GM18507 (cell line): ENCODE measurements around the gene R3HDM2.
A peak's percentile ranks its signal among the peaks of the same experiment; 100 is the strongest.

Experiments used
- DNase-seq: peaks from one replicate; pipeline ENCODE4 v3.0.0; 2011; ENCODE audit warnings: low read depth; ENCODE audit not compliant: insufficient read length; ENCODE audit errors: extremely low spot score
- FAIRE-seq: peaks from 2 replicates; lab custom pipeline; 2011; peaks lifted over from hg19 to GRCh38; lab: Jason Lieb, UNC

R3HDM2 gene

DNA sequence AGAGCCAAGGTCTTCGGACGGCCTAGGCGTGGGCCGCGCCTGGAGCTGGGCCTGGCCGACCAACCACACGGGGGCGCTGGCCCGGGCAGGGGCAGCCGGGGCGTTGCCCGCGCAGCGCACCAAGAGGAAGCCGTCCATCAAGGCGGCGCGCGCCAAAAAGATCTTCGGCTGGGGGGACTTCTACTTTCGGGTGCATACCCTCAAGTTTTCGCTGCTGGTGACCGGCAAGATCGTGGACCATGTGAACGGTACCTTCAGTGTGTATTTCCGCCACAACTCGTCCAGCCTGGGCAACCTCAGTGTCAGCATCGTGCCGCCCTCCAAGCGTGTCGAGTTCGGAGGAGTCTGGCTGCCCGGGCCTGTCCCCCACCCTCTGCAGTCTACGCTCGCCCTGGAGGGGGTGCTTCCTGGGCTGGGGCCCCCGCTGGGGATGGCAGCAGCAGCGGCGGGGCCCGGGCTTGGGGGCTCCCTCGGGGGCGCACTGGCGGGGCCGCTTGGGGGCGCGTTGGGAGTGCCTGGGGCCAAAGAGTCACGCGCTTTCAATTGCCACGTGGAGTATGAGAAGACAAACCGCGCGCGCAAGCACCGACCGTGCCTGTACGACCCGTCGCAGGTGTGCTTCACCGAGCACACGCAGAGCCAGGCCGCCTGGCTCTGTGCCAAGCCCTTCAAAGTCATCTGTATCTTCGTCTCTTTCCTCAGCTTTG is 205.7 kb downstream of the R3HDM2 start:
- DNase-seq = no peak
- FAIRE-seq = no peak

DNA sequence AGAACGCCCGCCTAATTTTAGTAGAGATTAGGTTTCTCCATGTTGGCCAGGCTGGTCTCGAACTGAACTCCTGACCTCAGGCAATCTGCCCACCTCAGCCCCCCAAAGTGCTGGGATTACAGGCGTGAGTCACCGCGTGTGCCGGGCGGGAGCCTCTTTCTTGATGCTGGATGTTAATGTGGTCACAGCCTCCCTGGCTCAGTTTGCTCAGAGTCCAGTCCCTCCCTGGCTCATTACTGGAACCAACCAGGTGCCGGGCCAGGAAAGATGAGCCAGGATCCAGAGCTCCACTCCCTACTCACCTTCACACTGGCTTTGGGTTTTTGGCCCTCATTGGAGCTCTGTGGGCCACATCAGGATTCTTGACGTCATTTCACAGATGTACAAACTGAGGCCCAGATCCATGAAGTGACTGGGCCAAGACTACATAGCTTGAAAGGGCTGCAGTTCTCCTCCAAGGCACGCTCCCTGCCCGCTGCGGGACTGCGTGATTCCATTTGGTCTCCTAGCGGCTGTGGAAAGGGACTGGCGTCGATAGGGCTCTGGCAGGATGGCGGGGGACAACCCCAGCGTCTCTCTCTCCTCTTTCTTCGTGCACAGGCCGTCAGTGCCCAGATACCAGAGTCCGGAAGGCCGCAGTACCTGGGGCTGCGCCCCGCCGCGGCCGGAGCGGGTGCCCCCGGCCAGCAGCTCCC is 206.4 kb downstream of the R3HDM2 start:
- DNase-seq (no peak), FAIRE-seq (no peak)

GRCh38 chr12:57223191-57224165 is 207.4 kb downstream of the R3HDM2 start:
- FAIRE-seq (no peak), DNase-seq (no peak)

DNA sequence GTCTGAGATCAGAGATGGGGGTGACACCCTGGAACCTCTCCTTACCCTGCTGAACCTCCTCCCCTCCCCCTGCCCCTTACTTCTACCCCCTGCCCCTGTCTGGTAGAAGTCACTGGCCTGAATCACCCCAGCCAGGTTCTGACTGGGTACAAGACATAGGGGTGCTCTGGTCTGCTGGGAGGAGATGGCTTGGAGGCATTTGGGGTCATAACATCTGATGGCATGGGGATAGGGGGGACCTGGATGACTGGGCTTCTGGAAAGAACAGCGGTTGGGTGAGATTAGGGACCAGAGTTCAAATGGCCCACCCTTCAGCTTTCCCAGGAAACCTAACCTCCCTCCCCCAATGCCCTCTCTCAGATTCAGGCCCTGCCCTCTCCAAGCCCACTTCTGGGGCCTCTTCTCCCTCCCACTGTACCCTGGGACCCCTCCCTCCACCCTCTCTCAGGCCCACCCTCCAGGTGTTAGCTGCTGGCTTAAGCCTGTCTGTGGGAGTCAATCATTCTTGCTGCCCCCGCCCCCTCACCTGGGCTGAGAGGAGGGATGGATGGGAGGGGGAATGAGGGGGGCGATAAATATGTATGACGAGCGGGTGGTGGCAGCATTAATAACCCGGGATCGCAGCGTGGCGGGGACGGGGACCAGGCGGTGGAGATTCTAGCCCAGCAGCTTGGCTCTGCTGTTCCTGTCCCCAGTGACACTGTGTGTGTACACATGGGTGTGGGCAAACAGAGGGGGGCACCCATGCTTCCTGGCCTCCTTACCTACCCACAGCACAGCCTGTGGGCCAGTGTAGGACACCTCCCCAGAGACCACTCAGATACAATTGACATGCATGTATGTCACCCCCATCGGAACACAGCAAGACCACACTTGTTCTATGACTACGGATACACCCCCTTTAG is 208.3 kb downstream of the R3HDM2 start:
- FAIRE-seq (no peak), DNase-seq (no peak)

DNA sequence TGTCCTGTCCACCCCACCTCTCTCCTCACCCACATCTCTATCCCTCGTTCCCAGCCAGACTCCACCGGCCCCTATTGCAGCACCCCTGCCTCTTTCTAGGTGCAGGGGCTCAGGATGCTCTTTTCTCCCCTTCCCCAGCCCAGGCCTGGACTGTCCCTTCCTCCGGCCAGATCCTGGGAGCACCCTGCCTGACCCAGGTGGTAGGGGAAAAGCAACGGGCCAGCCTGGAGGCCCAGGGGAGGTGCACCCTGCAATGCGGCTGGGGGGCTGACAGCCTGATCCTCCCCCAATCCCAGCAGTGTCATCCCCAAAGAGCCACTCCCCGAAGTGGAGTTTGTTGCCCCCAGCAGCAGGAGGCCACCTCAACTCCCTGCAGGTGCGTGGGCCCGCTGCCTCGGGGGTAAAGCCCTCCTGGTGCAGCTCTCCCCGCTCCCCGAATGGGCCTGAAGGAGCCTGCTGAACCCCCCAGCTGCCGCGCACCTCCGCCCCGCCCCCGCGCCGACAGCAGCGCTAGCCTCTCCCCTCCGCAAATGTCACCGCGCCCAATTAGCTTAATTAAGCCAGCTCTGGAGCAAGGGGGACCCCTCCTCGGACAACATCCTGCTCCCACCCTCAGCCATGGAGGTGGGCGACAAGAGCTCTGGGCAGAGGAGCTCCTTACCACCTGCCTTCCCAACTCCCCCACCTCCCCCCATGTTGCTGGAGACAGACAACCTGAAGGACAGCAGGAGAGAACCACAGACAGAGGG is 209.5 kb downstream of the R3HDM2 start:
- FAIRE-seq (no peak), DNase-seq (no peak)

GRCh38 chr12:57220770-57221168 is 210.1 kb downstream of the R3HDM2 start:
- DNase-seq (no peak), FAIRE-seq (no peak)

- DNase-seq = no peak
- FAIRE-seq = no peak
These were observed 210.7 kb downstream of the R3HDM2 start for GRCh38 chr12:57219993-57220754.

GRCh38 chr12:57219205-57219992 is 211.4 kb downstream of the R3HDM2 start:
- FAIRE-seq = no peak
- no peak for DNase-seq

GRCh38 chr12:57218030-57218853 is 212.6 kb downstream of the R3HDM2 start:
- DNase-seq = no peak

DNA sequence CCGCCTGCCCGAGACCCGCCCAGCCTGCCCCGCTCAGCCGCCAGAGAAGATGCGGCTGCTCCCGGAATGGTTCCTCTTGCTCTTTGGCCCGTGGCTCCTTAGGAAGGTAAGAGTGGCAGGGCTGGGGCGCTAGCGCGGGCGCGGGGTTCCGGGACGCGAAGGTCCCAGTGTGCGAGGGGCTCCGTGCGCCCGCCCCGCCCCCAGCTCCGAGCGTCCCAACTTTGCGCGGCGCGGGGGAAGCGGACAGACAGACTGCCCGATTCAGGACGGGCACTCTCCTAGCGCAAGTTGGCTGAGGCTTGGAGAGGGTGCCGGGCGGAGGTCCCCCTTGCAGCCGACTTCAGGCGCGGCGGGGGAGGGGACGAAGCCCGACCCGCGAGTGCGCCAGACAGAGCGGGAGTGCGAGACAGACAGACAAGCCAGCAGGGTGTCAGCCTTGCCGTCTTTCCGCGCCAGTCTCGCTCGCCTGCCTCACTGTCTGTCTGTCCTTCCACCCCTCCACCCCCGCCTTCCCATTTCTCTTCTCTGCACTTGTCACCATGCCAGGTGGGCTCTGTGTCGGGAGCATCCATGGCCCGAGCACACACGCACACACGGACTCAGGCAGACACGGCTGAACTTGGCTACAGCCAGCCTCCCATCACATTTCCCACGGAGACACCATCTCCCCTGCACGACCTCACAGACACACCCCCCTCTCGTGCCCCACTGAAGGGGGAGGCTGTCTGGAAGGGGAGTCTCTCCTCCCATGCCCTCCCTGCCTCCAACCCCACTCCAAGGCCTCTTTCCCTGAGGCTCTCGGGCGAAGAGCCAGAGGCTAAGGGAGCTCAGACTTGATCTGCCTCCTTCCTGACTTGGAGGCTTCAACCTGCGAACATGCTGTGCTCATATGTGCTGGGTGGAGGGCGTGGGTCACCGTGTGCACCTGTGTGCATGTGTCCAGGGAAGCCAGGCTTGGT is 213.6 kb downstream of the R3HDM2 start:
- no peak for FAIRE-seq
- no peak for DNase-seq

More at GRCh38 chr12:57218030-57218853, 212.6 kb downstream of the R3HDM2 start:
- no peak for FAIRE-seq

- DNase-seq = no peak
- no peak for FAIRE-seq
These were observed 214.6 kb downstream of the R3HDM2 start, which contains the start of gene NXPH4 for GRCh38 chr12:57216014-57216911. TSS of gene NXPH4 (plus strand) at chr12:57216794. CDS start at chr12:57216970, 176 bp downstream.

GRCh38 chr12:57215668-57216013 is 215.2 kb downstream of the R3HDM2 start:
- FAIRE-seq (peak; percentile 71), DNase-seq (no peak)

DNA sequence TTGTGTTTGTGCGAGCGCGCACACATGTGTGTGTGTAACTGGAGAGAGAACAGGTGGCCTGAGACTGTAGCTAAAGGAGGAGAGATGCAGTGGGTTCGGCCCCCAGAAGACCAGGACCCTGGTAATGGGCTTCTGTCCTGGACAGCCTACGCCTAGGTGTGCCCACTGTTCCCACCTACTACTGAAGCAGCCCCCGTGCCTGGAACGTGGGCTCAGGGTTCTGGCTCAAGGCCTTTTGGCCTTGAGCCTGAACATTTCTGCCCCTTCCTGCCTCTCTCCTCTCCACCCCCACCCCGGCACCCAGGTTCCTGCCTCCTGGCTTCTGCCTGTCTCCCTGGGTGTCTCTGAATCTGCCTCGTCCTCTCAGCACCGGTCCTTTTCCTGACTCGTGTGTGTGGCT is 215.8 kb downstream of the R3HDM2 start:
- DNase-seq = no peak
- no peak for FAIRE-seq

- FAIRE-seq = peak; percentile 77
- DNase-seq = no peak
These were observed 216.5 kb downstream of the R3HDM2 start for GRCh38 chr12:57214398-57214781.
